Uterus (tissue), 2 donors: ENCODE results near the gene MYCN.

Experiments
- POLR2A ChIP-seq, 2 donors: fragments of 450-650 bp; IDR thresholded peaks; one replicate each; pipeline ENCODE4 v1.6.1; 2016; ENCODE audit warnings: antibody characterized with exemption in 2 of 2, mild to moderate bottlenecking in 1 of 2, moderate library complexity in 1 of 2
- TF ChIP-seq, protein P1 (sequence below), 4 experiments: fragments of 200-600 bp in 2 of 4; fragments of 450-650 bp in 2 of 4; sonication (generic) in 2 of 4; IDR thresholded peaks; one replicate each; pipeline ENCODE4 v1.5.1; 2016 to 2019; ENCODE audit warnings: antibody characterized with exemption in 4 of 4, mild to moderate bottlenecking in 2 of 4, moderate library complexity in 1 of 4

DNA sequence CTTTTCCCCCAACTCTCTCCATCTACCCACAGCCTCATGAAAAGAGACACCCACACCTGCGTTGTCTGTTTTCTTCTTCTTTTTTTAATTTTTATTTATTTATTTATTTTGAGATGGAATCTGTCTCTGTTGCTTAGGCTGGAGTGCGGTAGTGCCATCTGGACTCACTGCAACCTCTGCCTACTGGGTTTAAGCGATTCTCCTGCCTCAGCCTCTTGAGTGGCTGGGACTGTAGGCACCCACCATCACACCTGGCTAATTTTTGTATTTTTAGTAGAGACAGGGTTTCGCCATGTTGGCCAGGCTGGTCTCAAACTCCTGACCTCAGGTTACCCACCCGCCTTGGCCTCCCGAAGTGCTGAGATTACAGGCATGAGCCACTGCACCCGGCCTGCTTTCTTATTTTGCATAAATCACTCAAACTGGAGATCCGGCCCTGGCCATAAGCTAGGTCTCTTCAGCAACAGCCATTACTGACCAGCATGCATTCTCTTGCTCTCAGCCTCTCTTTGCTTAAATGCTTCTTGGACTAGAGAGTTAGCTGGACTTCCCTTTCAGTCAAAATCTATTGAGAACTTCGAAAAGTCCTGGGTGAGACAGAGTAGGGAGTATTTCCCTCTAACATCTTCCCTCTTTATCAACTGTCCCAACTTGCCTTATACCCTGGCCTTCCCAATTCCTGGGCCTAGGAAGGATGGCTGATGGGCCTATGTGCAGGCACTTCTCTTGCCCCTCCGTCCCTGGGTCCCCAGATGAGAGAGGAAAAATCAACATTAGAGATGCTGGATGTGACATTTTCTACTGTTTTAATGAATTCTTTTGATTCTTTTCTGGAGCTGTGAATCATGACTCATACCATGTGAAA is 27.3 kb downstream of the MYCN start:
- TF ChIP-seq, protein P1, sequence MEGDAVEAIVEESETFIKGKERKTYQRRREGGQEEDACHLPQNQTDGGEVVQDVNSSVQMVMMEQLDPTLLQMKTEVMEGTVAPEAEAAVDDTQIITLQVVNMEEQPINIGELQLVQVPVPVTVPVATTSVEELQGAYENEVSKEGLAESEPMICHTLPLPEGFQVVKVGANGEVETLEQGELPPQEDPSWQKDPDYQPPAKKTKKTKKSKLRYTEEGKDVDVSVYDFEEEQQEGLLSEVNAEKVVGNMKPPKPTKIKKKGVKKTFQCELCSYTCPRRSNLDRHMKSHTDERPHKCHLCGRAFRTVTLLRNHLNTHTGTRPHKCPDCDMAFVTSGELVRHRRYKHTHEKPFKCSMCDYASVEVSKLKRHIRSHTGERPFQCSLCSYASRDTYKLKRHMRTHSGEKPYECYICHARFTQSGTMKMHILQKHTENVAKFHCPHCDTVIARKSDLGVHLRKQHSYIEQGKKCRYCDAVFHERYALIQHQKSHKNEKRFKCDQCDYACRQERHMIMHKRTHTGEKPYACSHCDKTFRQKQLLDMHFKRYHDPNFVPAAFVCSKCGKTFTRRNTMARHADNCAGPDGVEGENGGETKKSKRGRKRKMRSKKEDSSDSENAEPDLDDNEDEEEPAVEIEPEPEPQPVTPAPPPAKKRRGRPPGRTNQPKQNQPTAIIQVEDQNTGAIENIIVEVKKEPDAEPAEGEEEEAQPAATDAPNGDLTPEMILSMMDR (IDR thresholded peaks at IDR 0.05), result no peak
- TF ChIP-seq POLR2A (IDR thresholded peaks at IDR 0.05), result no peak
